ENCODE data around the gene DLL1. TPM values are rescaled to one million over a fixed set of nuclear protein-coding genes. Genes with fewer than 3 reads are reported as not detected.

Gene DLL1
- total and polyA plus RNA-seq, 9 of the 15 experiments (the other 6 are each of a cell fraction or from before 2014, with no cell fraction given) = not detected

DNA sequence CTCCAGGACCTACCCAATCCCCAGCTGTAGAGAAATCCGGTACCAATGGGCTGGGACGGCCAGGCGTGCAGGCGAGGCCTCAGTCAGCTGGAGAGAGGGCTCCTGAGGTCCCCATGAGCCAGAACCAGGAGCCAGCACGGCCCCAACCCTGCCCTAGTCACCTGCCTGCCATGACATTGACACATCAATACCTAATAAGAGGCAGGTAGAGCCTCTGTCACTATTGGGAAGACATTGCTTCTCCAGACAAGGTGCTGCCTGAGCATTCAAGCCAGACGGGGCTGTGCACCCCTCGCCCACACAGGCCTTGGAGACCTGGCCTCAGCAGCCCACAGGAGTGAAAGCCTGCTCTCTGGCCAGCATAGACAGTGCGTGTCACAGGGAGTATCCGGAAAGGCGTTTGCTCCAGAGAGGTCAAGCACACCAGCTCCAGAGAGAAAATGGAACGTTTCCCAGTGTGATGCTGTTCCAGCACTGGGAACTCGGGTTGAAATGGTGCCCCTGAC, 3.5 kb downstream of the DLL1 start (continued):
- TF ChIP-seq, protein P1, sequence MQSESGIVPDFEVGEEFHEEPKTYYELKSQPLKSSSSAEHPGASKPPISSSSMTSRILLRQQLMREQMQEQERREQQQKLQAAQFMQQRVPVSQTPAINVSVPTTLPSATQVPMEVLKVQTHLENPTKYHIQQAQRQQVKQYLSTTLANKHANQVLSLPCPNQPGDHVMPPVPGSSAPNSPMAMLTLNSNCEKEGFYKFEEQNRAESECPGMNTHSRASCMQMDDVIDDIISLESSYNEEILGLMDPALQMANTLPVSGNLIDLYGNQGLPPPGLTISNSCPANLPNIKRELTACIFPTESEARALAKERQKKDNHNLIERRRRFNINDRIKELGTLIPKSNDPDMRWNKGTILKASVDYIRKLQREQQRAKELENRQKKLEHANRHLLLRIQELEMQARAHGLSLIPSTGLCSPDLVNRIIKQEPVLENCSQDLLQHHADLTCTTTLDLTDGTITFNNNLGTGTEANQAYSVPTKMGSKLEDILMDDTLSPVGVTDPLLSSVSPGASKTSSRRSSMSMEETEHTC (IDR thresholded peaks at IDR 0.05) = no peak
- TF ChIP-seq HLTF (IDR thresholded peaks at IDR 0.05) (no peak), ZNF551 (CRISPR knock-in tag; IDR thresholded peaks at IDR 0.05) (no peak), RBM15 (IDR thresholded peaks at IDR 0.05; ENCODE audit: insufficient read depth, low read length) (no peak)

DNA sequence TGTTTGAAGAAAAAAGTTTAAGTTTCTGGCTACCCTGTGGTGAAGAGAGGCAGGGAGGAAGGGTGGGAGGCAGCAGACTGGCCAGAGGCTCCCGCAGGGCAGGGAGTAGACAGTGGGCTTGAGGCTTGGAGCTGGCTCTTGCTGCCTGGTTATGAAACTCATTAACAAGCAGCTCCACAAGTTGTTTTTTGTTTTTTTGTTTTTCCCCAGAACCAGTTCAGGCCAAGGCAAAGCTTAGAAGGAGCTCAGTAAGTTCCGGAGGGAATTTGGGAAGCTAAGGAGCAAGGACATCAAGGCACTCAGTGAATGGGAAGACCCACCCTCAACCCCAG, 4.0 kb downstream of the DLL1 start:
- Histone ChIP-seq H3K4me3 (no peak overlapping the region), H2AFZ (ENCODE audit: low read depth, low read length) (no peak overlapping the region), H3K4me1 (replicated peaks in 1 of 2; ENCODE audit: control insufficient read depth in 2 of 2, insufficient read depth in 2 of 2, low read length in 2 of 2) (peaks cover 0 to 51% of the 10 kb centered on the region in 2 experiments; a peak in 3 of 5 replicates), H4K20me1 (replicated peaks; ENCODE audit: control insufficient read depth, insufficient read depth, low read length) (peaks cover 19% of the 10 kb centered on the region), H3K9me3 (replicated peaks; ENCODE audit: control insufficient read depth, insufficient read depth, low read depth, low read length) (no peaks in the 10 kb centered on the region), H3K79me2 (ENCODE audit: control insufficient read depth, insufficient read depth, low read length) (no peaks in the 10 kb centered on the region), H3K4me2 (ENCODE audit: insufficient read depth, low read length) (no peak overlapping the region), H3K9me1 (ENCODE audit: control insufficient read depth, insufficient read depth, low read length) (no peaks in the 10 kb centered on the region), H3K9ac (ENCODE audit: insufficient read depth in 1 of 2, low read depth in 2 of 2, low read length in 2 of 2) (no peak overlapping the region), H3K36me3 (ENCODE audit: control insufficient read depth, insufficient read depth, low read length) (no peaks in the 10 kb centered on the region), H3K27ac (ENCODE audit: extremely low read depth, low read depth, low read length) (no peak overlapping the region), H3K27me3 (ENCODE audit: control insufficient read depth in 2 of 2, insufficient read depth in 2 of 2, low read length in 2 of 2) (peaks cover 63 to 96% of the 10 kb centered on the region in 2 experiments)
- TF ChIP-seq, protein P2, sequence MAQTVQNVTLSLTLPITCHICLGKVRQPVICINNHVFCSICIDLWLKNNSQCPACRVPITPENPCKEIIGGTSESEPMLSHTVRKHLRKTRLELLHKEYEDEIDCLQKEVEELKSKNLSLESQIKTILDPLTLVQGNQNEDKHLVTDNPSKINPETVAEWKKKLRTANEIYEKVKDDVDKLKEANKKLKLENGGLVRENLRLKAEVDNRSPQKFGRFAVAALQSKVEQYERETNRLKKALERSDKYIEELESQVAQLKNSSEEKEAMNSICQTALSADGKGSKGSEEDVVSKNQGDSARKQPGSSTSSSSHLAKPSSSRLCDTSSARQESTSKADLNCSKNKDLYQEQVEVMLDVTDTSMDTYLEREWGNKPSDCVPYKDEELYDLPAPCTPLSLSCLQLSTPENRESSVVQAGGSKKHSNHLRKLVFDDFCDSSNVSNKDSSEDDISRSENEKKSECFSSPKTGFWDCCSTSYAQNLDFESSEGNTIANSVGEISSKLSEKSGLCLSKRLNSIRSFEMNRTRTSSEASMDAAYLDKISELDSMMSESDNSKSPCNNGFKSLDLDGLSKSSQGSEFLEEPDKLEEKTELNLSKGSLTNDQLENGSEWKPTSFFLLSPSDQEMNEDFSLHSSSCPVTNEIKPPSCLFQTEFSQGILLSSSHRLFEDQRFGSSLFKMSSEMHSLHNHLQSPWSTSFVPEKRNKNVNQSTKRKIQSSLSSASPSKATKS (CRISPR knock-in tag; IDR thresholded peaks at IDR 0.05) = no peak
- TF ChIP-seq, protein P3, sequence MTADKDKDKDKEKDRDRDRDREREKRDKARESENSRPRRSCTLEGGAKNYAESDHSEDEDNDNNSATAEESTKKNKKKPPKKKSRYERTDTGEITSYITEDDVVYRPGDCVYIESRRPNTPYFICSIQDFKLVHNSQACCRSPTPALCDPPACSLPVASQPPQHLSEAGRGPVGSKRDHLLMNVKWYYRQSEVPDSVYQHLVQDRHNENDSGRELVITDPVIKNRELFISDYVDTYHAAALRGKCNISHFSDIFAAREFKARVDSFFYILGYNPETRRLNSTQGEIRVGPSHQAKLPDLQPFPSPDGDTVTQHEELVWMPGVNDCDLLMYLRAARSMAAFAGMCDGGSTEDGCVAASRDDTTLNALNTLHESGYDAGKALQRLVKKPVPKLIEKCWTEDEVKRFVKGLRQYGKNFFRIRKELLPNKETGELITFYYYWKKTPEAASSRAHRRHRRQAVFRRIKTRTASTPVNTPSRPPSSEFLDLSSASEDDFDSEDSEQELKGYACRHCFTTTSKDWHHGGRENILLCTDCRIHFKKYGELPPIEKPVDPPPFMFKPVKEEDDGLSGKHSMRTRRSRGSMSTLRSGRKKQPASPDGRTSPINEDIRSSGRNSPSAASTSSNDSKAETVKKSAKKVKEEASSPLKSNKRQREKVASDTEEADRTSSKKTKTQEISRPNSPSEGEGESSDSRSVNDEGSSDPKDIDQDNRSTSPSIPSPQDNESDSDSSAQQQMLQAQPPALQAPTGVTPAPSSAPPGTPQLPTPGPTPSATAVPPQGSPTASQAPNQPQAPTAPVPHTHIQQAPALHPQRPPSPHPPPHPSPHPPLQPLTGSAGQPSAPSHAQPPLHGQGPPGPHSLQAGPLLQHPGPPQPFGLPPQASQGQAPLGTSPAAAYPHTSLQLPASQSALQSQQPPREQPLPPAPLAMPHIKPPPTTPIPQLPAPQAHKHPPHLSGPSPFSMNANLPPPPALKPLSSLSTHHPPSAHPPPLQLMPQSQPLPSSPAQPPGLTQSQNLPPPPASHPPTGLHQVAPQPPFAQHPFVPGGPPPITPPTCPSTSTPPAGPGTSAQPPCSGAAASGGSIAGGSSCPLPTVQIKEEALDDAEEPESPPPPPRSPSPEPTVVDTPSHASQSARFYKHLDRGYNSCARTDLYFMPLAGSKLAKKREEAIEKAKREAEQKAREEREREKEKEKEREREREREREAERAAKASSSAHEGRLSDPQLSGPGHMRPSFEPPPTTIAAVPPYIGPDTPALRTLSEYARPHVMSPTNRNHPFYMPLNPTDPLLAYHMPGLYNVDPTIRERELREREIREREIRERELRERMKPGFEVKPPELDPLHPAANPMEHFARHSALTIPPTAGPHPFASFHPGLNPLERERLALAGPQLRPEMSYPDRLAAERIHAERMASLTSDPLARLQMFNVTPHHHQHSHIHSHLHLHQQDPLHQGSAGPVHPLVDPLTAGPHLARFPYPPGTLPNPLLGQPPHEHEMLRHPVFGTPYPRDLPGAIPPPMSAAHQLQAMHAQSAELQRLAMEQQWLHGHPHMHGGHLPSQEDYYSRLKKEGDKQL (CRISPR knock-in tag; IDR thresholded peaks at IDR 0.05; ENCODE audit: borderline replicate concordance) = no peak
- TF ChIP-seq TCF3 (CRISPR knock-in tag; IDR thresholded peaks at IDR 0.05) = no peak
- no peak for TF ChIP-seq POLR2H (tag; IDR thresholded peaks at IDR 0.05; ENCODE audit: low read depth)
- no peak for TF ChIP-seq SMC3 (conservative IDR thresholded peaks at IDR 0.05; ENCODE audit: insufficient read depth, low read depth, low read length)
- TF ChIP-seq PRPF4 (IDR thresholded peaks at IDR 0.05; ENCODE audit: insufficient read depth, low read depth, low read length, poor library complexity, severe bottlenecking) = no peak
- TF ChIP-seq ZNF830 (CRISPR knock-in tag; IDR thresholded peaks at IDR 0.05) = no peak
- no peak for TF ChIP-seq LARP7 (IDR thresholded peaks at IDR 0.05)
- CTCF ChIA-PET (ENCODE audit: low intra/inter-chr PET ratio) = no interaction called here
- BruUV-seq (replicated peaks) = no TSS peak
- no peak for ATAC-seq
- intact Hi-C loops (cut with micrococcal nuclease) = no loop called here
- DNase-seq (ENCODE audit: extremely low read depth in 1 of 4, low spot score in 3 of 4) = no peak
- in situ Hi-C loops (cut with MboI) = no loop called here
- POLR2A ChIA-PET = interaction anchor here (0.6 to 1.1 kb wide), 2 partner anchors 65 to 143 kb away, joined by 3 read pairs; no protein-coding TSS in a partner anchor
- FAIRE-seq = no peak
- 0% methylated on average over 1 of the region's 2 CpGs for WGBS (ENCODE audit: insufficient coverage, low coverage, missing lambda C conversion rate)
